ENCODE data around the gene LUZP2.
"Not testable (repeated sequence)": the region's sequence is repeated elsewhere in the genome, so short reads cannot be mapped to it uniquely, and the experiment has no call there.

LUZP2 gene

GRCh38 chr11:24886880-24887619 lies 390.2 kb downstream of the LUZP2 start:
- TF ChIP-seq, protein P1, sequence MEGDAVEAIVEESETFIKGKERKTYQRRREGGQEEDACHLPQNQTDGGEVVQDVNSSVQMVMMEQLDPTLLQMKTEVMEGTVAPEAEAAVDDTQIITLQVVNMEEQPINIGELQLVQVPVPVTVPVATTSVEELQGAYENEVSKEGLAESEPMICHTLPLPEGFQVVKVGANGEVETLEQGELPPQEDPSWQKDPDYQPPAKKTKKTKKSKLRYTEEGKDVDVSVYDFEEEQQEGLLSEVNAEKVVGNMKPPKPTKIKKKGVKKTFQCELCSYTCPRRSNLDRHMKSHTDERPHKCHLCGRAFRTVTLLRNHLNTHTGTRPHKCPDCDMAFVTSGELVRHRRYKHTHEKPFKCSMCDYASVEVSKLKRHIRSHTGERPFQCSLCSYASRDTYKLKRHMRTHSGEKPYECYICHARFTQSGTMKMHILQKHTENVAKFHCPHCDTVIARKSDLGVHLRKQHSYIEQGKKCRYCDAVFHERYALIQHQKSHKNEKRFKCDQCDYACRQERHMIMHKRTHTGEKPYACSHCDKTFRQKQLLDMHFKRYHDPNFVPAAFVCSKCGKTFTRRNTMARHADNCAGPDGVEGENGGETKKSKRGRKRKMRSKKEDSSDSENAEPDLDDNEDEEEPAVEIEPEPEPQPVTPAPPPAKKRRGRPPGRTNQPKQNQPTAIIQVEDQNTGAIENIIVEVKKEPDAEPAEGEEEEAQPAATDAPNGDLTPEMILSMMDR (conservative IDR thresholded peaks at IDR 0.05) = no peak
- no peak for TF ChIP-seq ZFX (IDR thresholded peaks at IDR 0.05)
- H3K27ac ChIP-seq = no peak overlapping the region

GRCh38 chr11:24890426-24890825 lies 393.6 kb downstream of the LUZP2 start:
- H3K27ac ChIP-seq = no peak overlapping the region
- no peak for TF ChIP-seq ZFX (IDR thresholded peaks at IDR 0.05)
- TF ChIP-seq, protein P1 (conservative IDR thresholded peaks at IDR 0.05) = no peak

- H3K27ac ChIP-seq = not testable (repeated sequence)
Measured at GRCh38 chr11:24891845-24892492, 395.1 kb downstream of the LUZP2 start.

DNA sequence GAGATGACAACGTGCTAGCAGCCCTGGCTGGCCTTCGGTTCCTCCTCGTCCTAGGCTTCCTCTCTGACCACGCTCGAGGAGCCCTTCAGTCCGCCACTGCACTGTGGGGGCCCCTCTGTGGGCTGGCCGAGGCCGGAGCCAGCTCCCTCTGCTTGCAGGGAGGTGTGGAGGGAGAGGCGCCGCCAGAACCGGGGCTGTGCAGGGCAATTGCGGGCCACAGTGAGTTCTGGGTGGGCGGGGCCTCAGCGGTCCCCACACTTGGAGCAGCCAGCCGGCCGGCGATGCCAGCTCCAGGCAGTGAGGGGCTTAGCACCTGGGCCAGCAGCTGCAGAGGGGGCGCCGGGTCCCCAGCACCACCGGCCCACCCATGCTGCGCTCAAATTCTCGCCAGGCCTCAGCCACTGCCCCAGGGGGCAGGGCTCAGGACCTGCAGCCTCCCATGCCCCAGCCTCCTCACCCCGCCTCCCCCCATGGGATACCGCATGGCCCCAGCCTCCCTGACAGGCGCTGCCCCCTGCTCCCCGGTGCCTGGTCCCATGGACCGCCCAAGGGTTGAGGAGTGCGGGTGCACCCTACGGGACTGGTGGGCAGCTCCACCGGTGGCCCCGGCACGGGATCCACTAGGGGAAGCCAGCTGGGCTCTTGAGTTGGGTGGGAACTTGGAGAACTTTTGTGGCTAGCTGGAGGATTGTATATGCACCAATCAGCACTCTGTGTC lies 399.4 kb downstream of the LUZP2 start:
- TF ChIP-seq, protein P1 (conservative IDR thresholded peaks at IDR 0.05) = no peak
- no peak for TF ChIP-seq ZFX (IDR thresholded peaks at IDR 0.05)
- H3K27ac ChIP-seq = no peak overlapping the region

GRCh38 chr11:24900514-24900913 lies 403.7 kb downstream of the LUZP2 start:
- H3K27ac ChIP-seq = no peak overlapping the region
- no peak for TF ChIP-seq ZFX (IDR thresholded peaks at IDR 0.05)
- TF ChIP-seq, protein P1 (conservative IDR thresholded peaks at IDR 0.05) = no peak

- no peak overlapping the region for H3K27ac ChIP-seq
- TF ChIP-seq, protein P1 (conservative IDR thresholded peaks at IDR 0.05) = no peak
- no peak for TF ChIP-seq ZFX (IDR thresholded peaks at IDR 0.05)
Measured at GRCh38 chr11:24900960-24901549, 404.2 kb downstream of the LUZP2 start.

GRCh38 chr11:24903555-24903954 lies 406.7 kb downstream of the LUZP2 start:
- TF ChIP-seq, protein P1 (conservative IDR thresholded peaks at IDR 0.05) = no peak
- no peak for TF ChIP-seq ZFX (IDR thresholded peaks at IDR 0.05)
- no peak overlapping the region for H3K27ac ChIP-seq
